SK-N-SH treated with all-trans-retinoic acid at 6 μM for 48 hours (cell line): ENCODE measurements around the gene SLC41A1.

ENCODE experiments used
- ATAC-seq: fragments of 200-7000 bp; cut with Tn5 transposase; 3 replicates; pipeline ENCODE4 v1.9.1; 2020; ENCODE audit warnings: mild to moderate bottlenecking, moderate library complexity
- ARNTL ChIP-seq: fragments of 450-650 bp; formaldehyde crosslinking; IDR thresholded peaks from 2 replicates; pipeline ENCODE4 v1.5.0; 2020; ENCODE audit warnings: low read depth, mild to moderate bottlenecking, moderate library complexity, borderline replicate concordance
- BACH2 ChIP-seq: fragments of 250-450 bp; sonication (Bioruptor Pico); IDR thresholded peaks from 2 replicates; pipeline ENCODE4 v1.9.0; 2021; ENCODE audit warnings: mild to moderate bottlenecking, borderline replicate concordance
- CSDC2 ChIP-seq: fragments of 250-450 bp; sonication (Bioruptor Pico); IDR thresholded peaks from 2 replicates; pipeline ENCODE4 v1.5.0; 2020; ENCODE audit warnings: mild to moderate bottlenecking, moderate library complexity
- CSRNP3 ChIP-seq: fragments of 250-450 bp; sonication (Bioruptor Pico); IDR thresholded peaks from 2 replicates; pipeline ENCODE4 v1.5.1; 2021; ENCODE audit warnings: mild to moderate bottlenecking, moderate library complexity
- GLIS3 ChIP-seq: fragments of 250-450 bp; sonication (Bioruptor Pico); IDR thresholded peaks from 2 replicates; pipeline ENCODE4 v1.5.0; 2020; ENCODE audit warnings: mild to moderate bottlenecking, moderate library complexity
- ISL1 ChIP-seq: fragments of 250-450 bp; sonication (Bioruptor Pico); IDR thresholded peaks from 2 replicates; pipeline ENCODE4 v2.1.2; 2022; ENCODE audit warnings: mild to moderate bottlenecking, moderate library complexity
- PPARA ChIP-seq: fragments of 250-450 bp; sonication (Bioruptor Pico); IDR thresholded peaks from 2 replicates; pipeline ENCODE4 v1.5.0; 2020; ENCODE audit warnings: mild to moderate bottlenecking, borderline replicate concordance
- RARB ChIP-seq: fragments of 250-450 bp; sonication (Bioruptor Pico); IDR thresholded peaks from 2 replicates; pipeline ENCODE4 v1.8.0; 2021; ENCODE audit warnings: mild to moderate bottlenecking, moderate library complexity
- SNAI2 ChIP-seq: fragments of 250-450 bp; sonication (Bioruptor Pico); IDR thresholded peaks from 2 replicates; pipeline ENCODE4 v1.5.0; 2020; ENCODE audit warnings: mild to moderate bottlenecking, moderate library complexity
- TOX ChIP-seq: fragments of 250-450 bp; sonication (Bioruptor Pico); IDR thresholded peaks from 2 replicates; pipeline ENCODE4 v1.8.0; 2021; ENCODE audit warnings: mild to moderate bottlenecking, moderate library complexity, borderline replicate concordance
- ZC3H10 ChIP-seq: fragments of 250-450 bp; sonication (Bioruptor Pico); IDR thresholded peaks from 2 replicates; pipeline ENCODE4 v1.5.1; 2021; ENCODE audit warnings: mild to moderate bottlenecking, moderate library complexity
- ZFP3 ChIP-seq: fragments of 250-450 bp; sonication (Bioruptor Pico); IDR thresholded peaks from 2 replicates; pipeline ENCODE4 v1.5.0; 2020; ENCODE audit warnings: mild to moderate bottlenecking, moderate library complexity
- ZFP30 ChIP-seq: fragments of 450-650 bp; formaldehyde crosslinking; IDR thresholded peaks from 2 replicates; pipeline ENCODE4 v1.5.0; 2022; ENCODE audit warnings: mild to moderate bottlenecking, moderate library complexity
- ZNF565 ChIP-seq: fragments of 450-650 bp; formaldehyde crosslinking; conservative IDR thresholded peaks from 2 replicates; pipeline ENCODE4 v1.5.0; 2020; ENCODE audit warnings: low read depth, mild to moderate bottlenecking, moderate library complexity
- ZNF70 ChIP-seq: fragments of 450-650 bp; formaldehyde crosslinking; IDR thresholded peaks from 2 replicates; pipeline ENCODE4 v1.5.0; 2020; ENCODE audit warnings: mild to moderate bottlenecking, moderate library complexity
- ZNF8 ChIP-seq: fragments of 450-650 bp; formaldehyde crosslinking; IDR thresholded peaks from 2 replicates; pipeline ENCODE4 v1.5.0; 2020; ENCODE audit warnings: mild to moderate bottlenecking, moderate library complexity
- TF ChIP-seq, protein P1 (sequence below): fragments of 250-450 bp; sonication (Bioruptor Pico); IDR thresholded peaks from 2 replicates; pipeline ENCODE4 v1.8.0; 2020; ENCODE audit warnings: mild to moderate bottlenecking, moderate library complexity, borderline replicate concordance
- TF ChIP-seq, protein P2 (sequence below): fragments of 250-450 bp; sonication (Bioruptor Pico); IDR thresholded peaks from 2 replicates; pipeline ENCODE4 v1.5.1; 2020; ENCODE audit warnings: low read depth, mild to moderate bottlenecking, moderate library complexity
- TF ChIP-seq, protein P3 (sequence below): fragments of 250-450 bp; sonication (Bioruptor Pico); IDR thresholded peaks from 2 replicates; pipeline ENCODE4 v1.8.0; 2021; ENCODE audit warnings: low read depth, mild to moderate bottlenecking, moderate library complexity, borderline replicate concordance
- TF ChIP-seq, protein P4 (sequence below): fragments of 250-450 bp; sonication (Bioruptor Pico); IDR thresholded peaks from 2 replicates; pipeline ENCODE4 v1.5.0; 2020; ENCODE audit warnings: mild to moderate bottlenecking, moderate library complexity

Gene SLC41A1

DNA sequence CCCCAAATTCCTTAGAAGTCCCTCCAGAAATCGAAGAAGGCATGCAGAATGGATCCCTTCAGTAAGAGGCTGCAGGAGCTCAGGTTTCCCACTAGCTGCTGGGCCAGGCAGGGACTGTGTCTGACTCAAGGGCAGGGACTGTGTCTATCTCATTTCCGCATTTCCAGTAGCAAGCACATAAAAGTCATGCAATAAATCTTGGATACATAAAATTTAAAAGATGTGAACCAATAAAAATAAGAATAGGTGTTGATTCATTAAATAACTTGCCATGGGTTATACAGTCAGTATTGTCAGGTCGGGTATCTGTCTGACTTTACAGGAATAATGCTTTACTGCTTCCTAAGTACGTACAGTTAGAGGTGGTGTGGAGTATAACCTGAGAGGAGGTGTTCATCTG lies 21.8 kb upstream of the SLC41A1 start:
- ATAC-seq: no peak

GRCh38 chr1:205832326-205832751 lies 19.3 kb upstream of the SLC41A1 start:
- no peak for ATAC-seq
- TF ChIP-seq, protein P1, sequence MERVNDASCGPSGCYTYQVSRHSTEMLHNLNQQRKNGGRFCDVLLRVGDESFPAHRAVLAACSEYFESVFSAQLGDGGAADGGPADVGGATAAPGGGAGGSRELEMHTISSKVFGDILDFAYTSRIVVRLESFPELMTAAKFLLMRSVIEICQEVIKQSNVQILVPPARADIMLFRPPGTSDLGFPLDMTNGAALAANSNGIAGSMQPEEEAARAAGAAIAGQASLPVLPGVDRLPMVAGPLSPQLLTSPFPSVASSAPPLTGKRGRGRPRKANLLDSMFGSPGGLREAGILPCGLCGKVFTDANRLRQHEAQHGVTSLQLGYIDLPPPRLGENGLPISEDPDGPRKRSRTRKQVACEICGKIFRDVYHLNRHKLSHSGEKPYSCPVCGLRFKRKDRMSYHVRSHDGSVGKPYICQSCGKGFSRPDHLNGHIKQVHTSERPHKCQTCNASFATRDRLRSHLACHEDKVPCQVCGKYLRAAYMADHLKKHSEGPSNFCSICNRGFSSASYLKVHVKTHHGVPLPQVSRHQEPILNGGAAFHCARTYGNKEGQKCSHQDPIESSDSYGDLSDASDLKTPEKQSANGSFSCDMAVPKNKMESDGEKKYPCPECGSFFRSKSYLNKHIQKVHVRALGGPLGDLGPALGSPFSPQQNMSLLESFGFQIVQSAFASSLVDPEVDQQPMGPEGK (CRISPR knock-in tag): no peak
- TF ChIP-seq, protein P2, sequence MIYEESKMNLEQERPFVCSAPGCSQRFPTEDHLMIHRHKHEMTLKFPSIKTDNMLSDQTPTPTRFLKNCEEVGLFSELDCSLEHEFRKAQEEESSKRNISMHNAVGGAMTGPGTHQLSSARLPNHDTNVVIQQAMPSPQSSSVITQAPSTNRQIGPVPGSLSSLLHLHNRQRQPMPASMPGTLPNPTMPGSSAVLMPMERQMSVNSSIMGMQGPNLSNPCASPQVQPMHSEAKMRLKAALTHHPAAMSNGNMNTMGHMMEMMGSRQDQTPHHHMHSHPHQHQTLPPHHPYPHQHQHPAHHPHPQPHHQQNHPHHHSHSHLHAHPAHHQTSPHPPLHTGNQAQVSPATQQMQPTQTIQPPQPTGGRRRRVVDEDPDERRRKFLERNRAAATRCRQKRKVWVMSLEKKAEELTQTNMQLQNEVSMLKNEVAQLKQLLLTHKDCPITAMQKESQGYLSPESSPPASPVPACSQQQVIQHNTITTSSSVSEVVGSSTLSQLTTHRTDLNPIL (CRISPR knock-in tag): no peak

More for the DNA sequence above, 21.8 kb upstream of the SLC41A1 start:
- no peak for TF ChIP-seq ARNTL (CRISPR knock-in tag)
- TF ChIP-seq, protein P2 (CRISPR knock-in tag): no peak
- no peak for TF ChIP-seq RARB (CRISPR knock-in tag)
- TF ChIP-seq ZNF8: no peak
- TF ChIP-seq GLIS3: no peak
- no peak for TF ChIP-seq CSDC2 (CRISPR knock-in tag)
- TF ChIP-seq ISL1 (CRISPR knock-in tag): no peak
- no peak for TF ChIP-seq BACH2 (CRISPR knock-in tag)
- TF ChIP-seq ZNF70 (CRISPR knock-in tag): no peak
- TF ChIP-seq CSRNP3: no peak
- TF ChIP-seq ZFP3 (CRISPR knock-in tag): no peak
- no peak for TF ChIP-seq ZC3H10
- TF ChIP-seq ZNF565 (CRISPR knock-in tag): no peak
- TF ChIP-seq TOX (CRISPR knock-in tag): no peak
- TF ChIP-seq, protein P3, sequence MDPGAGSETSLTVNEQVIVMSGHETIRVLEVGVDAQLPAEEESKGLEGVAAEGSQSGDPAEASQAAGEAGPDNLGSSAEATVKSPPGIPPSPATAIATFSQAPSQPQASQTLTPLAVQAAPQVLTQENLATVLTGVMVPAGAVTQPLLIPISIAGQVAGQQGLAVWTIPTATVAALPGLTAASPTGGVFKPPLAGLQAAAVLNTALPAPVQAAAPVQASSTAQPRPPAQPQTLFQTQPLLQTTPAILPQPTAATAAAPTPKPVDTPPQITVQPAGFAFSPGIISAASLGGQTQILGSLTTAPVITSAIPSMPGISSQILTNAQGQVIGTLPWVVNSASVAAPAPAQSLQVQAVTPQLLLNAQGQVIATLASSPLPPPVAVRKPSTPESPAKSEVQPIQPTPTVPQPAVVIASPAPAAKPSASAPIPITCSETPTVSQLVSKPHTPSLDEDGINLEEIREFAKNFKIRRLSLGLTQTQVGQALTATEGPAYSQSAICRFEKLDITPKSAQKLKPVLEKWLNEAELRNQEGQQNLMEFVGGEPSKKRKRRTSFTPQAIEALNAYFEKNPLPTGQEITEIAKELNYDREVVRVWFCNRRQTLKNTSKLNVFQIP (CRISPR knock-in tag): no peak
- TF ChIP-seq SNAI2 (CRISPR knock-in tag): no peak
- no peak for TF ChIP-seq ZFP30
- TF ChIP-seq, protein P4, sequence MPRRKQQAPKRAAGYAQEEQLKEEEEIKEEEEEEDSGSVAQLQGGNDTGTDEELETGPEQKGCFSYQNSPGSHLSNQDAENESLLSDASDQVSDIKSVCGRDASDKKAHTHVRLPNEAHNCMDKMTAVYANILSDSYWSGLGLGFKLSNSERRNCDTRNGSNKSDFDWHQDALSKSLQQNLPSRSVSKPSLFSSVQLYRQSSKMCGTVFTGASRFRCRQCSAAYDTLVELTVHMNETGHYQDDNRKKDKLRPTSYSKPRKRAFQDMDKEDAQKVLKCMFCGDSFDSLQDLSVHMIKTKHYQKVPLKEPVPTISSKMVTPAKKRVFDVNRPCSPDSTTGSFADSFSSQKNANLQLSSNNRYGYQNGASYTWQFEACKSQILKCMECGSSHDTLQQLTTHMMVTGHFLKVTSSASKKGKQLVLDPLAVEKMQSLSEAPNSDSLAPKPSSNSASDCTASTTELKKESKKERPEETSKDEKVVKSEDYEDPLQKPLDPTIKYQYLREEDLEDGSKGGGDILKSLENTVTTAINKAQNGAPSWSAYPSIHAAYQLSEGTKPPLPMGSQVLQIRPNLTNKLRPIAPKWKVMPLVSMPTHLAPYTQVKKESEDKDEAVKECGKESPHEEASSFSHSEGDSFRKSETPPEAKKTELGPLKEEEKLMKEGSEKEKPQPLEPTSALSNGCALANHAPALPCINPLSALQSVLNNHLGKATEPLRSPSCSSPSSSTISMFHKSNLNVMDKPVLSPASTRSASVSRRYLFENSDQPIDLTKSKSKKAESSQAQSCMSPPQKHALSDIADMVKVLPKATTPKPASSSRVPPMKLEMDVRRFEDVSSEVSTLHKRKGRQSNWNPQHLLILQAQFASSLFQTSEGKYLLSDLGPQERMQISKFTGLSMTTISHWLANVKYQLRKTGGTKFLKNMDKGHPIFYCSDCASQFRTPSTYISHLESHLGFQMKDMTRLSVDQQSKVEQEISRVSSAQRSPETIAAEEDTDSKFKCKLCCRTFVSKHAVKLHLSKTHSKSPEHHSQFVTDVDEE: no peak

DNA sequence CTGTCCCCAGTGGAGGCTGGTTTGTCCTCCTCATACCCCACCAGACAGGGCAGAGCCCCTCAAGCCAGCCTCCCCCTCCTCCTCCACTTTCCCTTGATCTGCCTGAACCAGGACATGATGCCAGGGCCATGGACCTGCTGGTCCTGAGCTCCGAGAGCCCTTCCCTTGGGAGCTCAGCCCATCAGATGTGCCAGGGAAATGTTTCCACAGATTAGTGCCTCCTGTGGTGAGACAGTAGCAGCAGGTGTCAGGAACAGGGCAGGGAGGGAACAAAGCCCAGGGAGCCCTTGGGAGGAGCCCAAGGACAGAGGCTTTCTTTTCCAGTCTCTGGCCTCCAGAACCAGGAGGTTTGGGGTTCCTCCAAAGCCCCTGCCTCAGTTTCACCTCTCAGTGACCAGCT lies 14.6 kb upstream of the SLC41A1 start:
- peak; percentile 41; the same call in 2 of the 3 replicates for ATAC-seq
- TF ChIP-seq, protein P4: no peak
- TF ChIP-seq ARNTL (CRISPR knock-in tag): no peak
- TF ChIP-seq PPARA (CRISPR knock-in tag): no peak
- TF ChIP-seq ZFP3 (CRISPR knock-in tag): no peak
- TF ChIP-seq ISL1 (CRISPR knock-in tag): no peak
- TF ChIP-seq, protein P1 (CRISPR knock-in tag): no peak
- no peak for TF ChIP-seq CSDC2 (CRISPR knock-in tag)
